GM12878 (cell line): Measurements from ENCODE around the gene VPS8.

ENCODE experiments used
- CBX5 ChIP-seq: sonication (generic); IDR thresholded peaks from 2 replicates; pipeline ENCODE4 v1.6.1; 2016; ENCODE audit warnings: low read depth, moderate library complexity, mild to moderate bottlenecking, inconsistent platforms
- CHD1 ChIP-seq: IDR thresholded peaks from 2 replicates; pipeline ENCODE4 v1.6.1; 2012; ENCODE audit warnings: low read depth, low read length, improper control_type of control experiment
- CTCF ChIP-seq, 3 experiments: IDR thresholded peaks in 2 of 3; conservative IDR thresholded peaks in 1 of 3; 2 replicates each; pipeline ENCODE4 v1.5.1; 2011; ENCODE audit warnings: low read depth in 3 of 3, low read length in 3 of 3, mild to moderate bottlenecking in 3 of 3, control low read depth in 2 of 3, moderate library complexity in 2 of 3, inconsistent platforms in 1 of 3, mixed read lengths in 1 of 3; ENCODE audit not compliant: control insufficient read depth in 2 of 3, insufficient read depth in 1 of 3; ENCODE audit errors: extremely low read depth in 1 of 3
- EZH2 ChIP-seq: IDR thresholded peaks from 2 replicates; pipeline ENCODE4 v1.6.1; 2012; ENCODE audit warnings: low read depth, mild to moderate bottlenecking, control low read depth, inconsistent platforms, low read length, borderline replicate concordance; ENCODE audit not compliant: control insufficient read depth
- GABPA ChIP-seq: IDR thresholded peaks from 2 replicates; pipeline ENCODE4 v1.6.1; 2014; ENCODE audit warnings: antibody characterized with exemption, low read depth, mild to moderate bottlenecking, inconsistent platforms
- NKRF ChIP-seq: fragments of 450-650 bp; conservative IDR thresholded peaks from 2 replicates; pipeline ENCODE4 v1.6.1; 2017; ENCODE audit warnings: mild to moderate bottlenecking, moderate library complexity
- POLR2A ChIP-seq: IDR thresholded peaks from 2 replicates; pipeline ENCODE4 v1.6.1; 2011; ENCODE audit warnings: low read depth, mild to moderate bottlenecking, low read length
- POU2F2 ChIP-seq: IDR thresholded peaks from 3 replicates; pipeline ENCODE4 v1.6.1; 2011; ENCODE audit warnings: low read depth, mild to moderate bottlenecking, low read length, borderline replicate concordance
- SPI1 ChIP-seq: IDR thresholded peaks from 2 replicates; pipeline ENCODE4 v1.6.1; 2011; ENCODE audit warnings: low read depth, mild to moderate bottlenecking, low read length, moderate library complexity, borderline replicate concordance; ENCODE audit not compliant: insufficient read depth
- USF2 ChIP-seq: IDR thresholded peaks from 2 replicates; pipeline ENCODE4 v1.6.1; 2011; ENCODE audit warnings: low read depth, low read length, improper control_type of control experiment, borderline replicate concordance
- ZNF24 ChIP-seq: fragments of 450-650 bp; IDR thresholded peaks from 2 replicates; pipeline ENCODE4 v1.6.1; 2017; ENCODE audit warnings: antibody characterized with exemption, mild to moderate bottlenecking

- TF ChIP-seq POLR2A = no peak
- no peak for TF ChIP-seq POU2F2
- no peak for TF ChIP-seq EZH2
- no peak for TF ChIP-seq ZNF24
- no peak for TF ChIP-seq CBX5
- 0 out of 6 replicates have a peak, but pooled peaks have one; percentile 1 to 9 (median 6) for TF ChIP-seq CTCF (IDR thresholded peaks at IDR 0.05 in 2 of 3, conservative IDR thresholded peaks at IDR 0.05 in 1 of 3; ENCODE audit: control insufficient read depth in 2 of 3, extremely low read depth in 1 of 3, insufficient read depth in 1 of 3, low read depth in 3 of 3, low read length in 3 of 3)
- TF ChIP-seq CHD1 = no peak
- no peak for TF ChIP-seq SPI1
- no peak for TF ChIP-seq USF2
- TF ChIP-seq NKRF = no peak
- TF ChIP-seq GABPA = no peak
These were observed 258.7 kb downstream of the VPS8 start for GRCh38 chr3:185070491-185071286.
